Measurements from ENCODE around the gene ORM2. TPM values are rescaled to one million over a fixed set of nuclear protein-coding genes. Genes with fewer than 3 reads are reported as not detected.

The ORM2 gene
- total RNA-seq, 6 experiments from 2014 or later: 3,162 to 5,107 (median 3,869) TPM

DNA sequence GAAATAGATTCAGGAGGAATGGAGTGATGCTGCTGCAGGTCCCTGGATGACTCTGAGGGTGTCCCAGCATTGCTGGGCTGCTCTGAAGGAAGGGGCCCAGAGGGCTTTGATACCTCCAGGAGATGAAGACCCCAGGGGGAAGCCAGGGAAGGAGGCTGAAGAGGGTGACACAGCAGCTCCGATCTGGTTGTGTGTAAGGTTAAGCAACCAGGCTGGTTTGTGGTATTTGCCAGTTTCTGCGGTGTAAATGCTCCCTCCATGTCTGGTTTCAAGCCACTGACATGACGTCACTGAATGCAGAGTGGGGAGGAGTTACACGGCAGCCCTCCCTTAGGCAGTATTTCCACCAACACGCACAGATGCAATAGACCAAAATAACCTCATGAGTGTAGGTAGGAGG is 46.7 kb upstream of the ORM2 start:
- no peak for ATAC-seq
- H3K27ac ChIP-seq: no peak overlapping the region
- H3K27me3 ChIP-seq: no peaks in the 10 kb centered on the region
- peaks cover 0 to 6% (median 0%) of the 10 kb centered on the region in 4 donors for H3K36me3 ChIP-seq
- H3K4me1 ChIP-seq: no peaks in the 10 kb centered on the region
- 54% methylated on average over 5 of the region's 5 CpGs for WGBS (ENCODE audit: insufficient coverage, low coverage, low lambda C conversion rate, missing lambda C conversion rate)
- H3K4me3 ChIP-seq: no peak overlapping the region
- peak in 2 of 3 donors; percentile 11 to 14 for DNase-seq
- intact Hi-C loops (cut with DNase I): no loop called here
- TF ChIP-seq, protein P1, sequence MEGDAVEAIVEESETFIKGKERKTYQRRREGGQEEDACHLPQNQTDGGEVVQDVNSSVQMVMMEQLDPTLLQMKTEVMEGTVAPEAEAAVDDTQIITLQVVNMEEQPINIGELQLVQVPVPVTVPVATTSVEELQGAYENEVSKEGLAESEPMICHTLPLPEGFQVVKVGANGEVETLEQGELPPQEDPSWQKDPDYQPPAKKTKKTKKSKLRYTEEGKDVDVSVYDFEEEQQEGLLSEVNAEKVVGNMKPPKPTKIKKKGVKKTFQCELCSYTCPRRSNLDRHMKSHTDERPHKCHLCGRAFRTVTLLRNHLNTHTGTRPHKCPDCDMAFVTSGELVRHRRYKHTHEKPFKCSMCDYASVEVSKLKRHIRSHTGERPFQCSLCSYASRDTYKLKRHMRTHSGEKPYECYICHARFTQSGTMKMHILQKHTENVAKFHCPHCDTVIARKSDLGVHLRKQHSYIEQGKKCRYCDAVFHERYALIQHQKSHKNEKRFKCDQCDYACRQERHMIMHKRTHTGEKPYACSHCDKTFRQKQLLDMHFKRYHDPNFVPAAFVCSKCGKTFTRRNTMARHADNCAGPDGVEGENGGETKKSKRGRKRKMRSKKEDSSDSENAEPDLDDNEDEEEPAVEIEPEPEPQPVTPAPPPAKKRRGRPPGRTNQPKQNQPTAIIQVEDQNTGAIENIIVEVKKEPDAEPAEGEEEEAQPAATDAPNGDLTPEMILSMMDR (IDR thresholded peaks at IDR 0.05): no peak
- TF ChIP-seq POLR2A (IDR thresholded peaks at IDR 0.05): no peak
- no peaks in the 10 kb centered on the region for H3K9me3 ChIP-seq

DNA sequence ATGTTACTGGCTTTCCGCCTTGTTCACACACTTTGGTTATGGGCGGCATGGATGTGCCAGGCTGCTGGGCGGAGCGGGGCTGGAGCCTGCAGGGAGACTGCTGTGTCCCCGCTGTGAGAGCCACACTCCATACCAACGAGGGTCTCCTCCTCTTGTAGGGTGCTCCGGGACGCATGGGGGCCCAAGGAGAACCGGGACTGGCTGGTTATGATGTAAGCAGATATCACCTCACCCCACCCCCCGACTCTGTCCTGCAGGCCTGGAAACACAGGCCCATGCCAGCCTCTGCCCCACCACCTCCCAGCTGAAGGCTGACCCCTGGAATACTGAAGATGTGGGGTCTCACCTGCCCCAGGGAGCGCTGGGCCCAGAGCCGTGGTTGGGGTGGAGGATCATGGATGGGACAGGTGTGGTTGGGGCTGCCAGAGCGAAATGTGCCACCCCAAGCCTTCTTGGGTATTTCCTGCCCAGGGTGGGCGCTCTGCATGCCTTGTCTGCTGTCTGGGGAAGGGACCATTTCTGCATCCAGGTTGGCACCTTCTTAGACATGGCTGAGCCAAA is 46.0 kb upstream of the ORM2 start:
- no peaks in the 10 kb centered on the region for H3K4me1 ChIP-seq
- 100% methylated on average over 1 of the region's 14 CpGs for WGBS (ENCODE audit: insufficient coverage, low coverage, low lambda C conversion rate, missing lambda C conversion rate)
- intact Hi-C loops (cut with DNase I): no loop called here
- H3K4me3 ChIP-seq: no peak overlapping the region
- no peaks in the 10 kb centered on the region for H3K27me3 ChIP-seq
- H3K9me3 ChIP-seq: no peaks in the 10 kb centered on the region
- no peak for ATAC-seq
- no peak overlapping the region for H3K27ac ChIP-seq
- TF ChIP-seq, protein P1 (IDR thresholded peaks at IDR 0.05): no peak
- no peak for TF ChIP-seq POLR2A (IDR thresholded peaks at IDR 0.05)
- peak in 2 of 3 donors; percentile 31 to 40 for DNase-seq
- H3K36me3 ChIP-seq: peaks cover 0 to 6% (median 0%) of the 10 kb centered on the region in 4 donors

DNA sequence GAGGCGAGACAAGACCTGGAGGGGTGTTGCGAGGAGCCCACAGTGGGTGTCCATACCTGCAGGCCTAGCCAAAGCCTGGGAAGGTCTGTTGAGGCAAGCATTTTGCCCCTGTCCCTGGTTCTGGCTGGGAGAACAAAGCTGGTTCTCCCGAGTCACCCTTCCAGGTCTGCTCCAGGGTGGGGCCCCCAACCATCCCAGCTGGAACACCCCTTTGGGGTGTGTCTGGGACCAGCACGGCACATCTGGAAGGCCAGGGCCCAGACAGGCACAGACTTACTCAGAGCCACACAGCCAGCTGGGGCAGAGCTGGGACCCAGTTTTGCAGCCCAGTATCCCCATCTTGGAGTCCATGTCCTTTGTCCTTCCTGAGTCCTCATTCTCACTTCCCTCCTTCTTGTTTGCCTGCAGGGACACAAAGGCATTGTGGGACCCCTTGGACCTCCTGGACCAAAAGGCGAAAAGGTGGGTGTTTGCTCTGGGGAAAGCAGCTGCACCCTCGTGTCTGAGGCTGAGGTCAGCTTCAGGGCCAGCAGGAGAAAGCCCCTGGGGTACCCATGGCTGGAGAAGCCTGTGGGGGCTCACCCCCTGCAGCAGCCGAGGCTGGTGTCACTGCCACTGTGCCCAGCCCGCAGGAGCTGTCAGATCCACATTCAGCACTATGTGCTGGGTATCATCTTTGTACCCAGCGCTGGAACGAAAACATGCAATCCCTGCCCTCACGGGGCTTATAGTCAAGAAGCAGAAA is 45.2 kb upstream of the ORM2 start:
- H3K4me3 ChIP-seq: no peak overlapping the region
- no peaks in the 10 kb centered on the region for H3K27me3 ChIP-seq
- ATAC-seq (no peak), DNase-seq (peak in 2 of 3 donors; percentile 37 to 38)
- H3K36me3 ChIP-seq: peaks cover 0 to 6% (median 0%) of the 10 kb centered on the region in 4 donors
- no peaks in the 10 kb centered on the region for H3K9me3 ChIP-seq
- H3K4me1 ChIP-seq: no peaks in the 10 kb centered on the region
- WGBS (ENCODE audit: insufficient coverage, low coverage, low lambda C conversion rate, missing lambda C conversion rate): 90% methylated on average over 4 of the region's 11 CpGs
- TF ChIP-seq, protein P1 (IDR thresholded peaks at IDR 0.05): no peak
- TF ChIP-seq POLR2A (IDR thresholded peaks at IDR 0.05): no peak
- no peak overlapping the region for H3K27ac ChIP-seq
- intact Hi-C loops (cut with DNase I): loop anchor here in 1 of 2 donors (5.0 kb wide), 1 partner anchor 187 kb away; the partner anchor contains the start of gene KIF12

DNA sequence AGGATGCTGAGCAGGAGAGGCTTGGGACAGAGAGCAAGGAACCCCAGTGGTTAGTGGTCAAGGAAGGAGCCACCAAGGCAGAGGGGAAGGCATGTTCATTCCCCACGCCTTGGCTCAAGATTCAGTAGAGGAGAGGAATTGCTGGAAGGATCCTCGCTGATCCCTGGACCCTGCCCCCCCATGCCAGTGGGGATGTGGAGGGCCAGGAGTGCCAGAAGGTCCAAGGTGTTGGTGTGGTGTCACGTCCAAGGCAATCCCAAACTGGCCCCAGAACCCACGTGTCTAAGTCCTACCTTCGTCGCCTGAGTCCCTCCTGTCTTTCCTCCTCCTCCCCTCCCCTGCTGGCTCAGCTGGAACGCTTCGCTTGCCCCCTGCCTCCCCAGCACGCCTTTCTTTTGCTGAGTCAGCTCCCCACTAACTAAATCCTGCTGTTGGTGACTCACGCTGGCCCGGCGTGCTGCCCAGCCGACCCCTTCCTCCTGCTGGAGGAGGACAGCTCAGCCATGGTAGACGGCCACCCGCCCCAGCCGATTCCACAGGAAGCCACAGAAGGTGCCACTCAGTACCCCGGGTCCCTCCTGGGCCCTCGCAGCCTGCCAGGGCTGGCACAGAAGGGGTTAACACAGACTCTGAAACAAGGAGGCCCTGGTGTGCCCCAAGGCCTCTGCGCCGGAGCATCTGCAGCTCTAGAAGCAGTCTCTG is 44.4 kb upstream of the ORM2 start:
- H3K27me3 ChIP-seq: no peaks in the 10 kb centered on the region
- H3K27ac ChIP-seq: no peak overlapping the region
- H3K4me1 ChIP-seq: no peaks in the 10 kb centered on the region
- peak in 2 of 3 donors; percentile 40 for DNase-seq
- intact Hi-C loops (cut with DNase I): loop anchor here in 1 of 2 donors (5.0 kb wide), 1 partner anchor 188 kb away; the partner anchor contains the start of gene KIF12
- no peak for ATAC-seq
- WGBS (ENCODE audit: insufficient coverage, low coverage, low lambda C conversion rate, missing lambda C conversion rate): 81% methylated on average over 18 of the region's 20 CpGs
- H3K4me3 ChIP-seq: no peak overlapping the region
- peaks cover 0 to 6% (median 0%) of the 10 kb centered on the region in 4 donors for H3K36me3 ChIP-seq
- no peaks in the 10 kb centered on the region for H3K9me3 ChIP-seq
- TF ChIP-seq, protein P1 (IDR thresholded peaks at IDR 0.05): no peak
- TF ChIP-seq POLR2A (IDR thresholded peaks at IDR 0.05): no peak
